ENCODE data around the gene TBC1D22A.

Gene TBC1D22A

GRCh38 chr22:47094861-47095330, 332.4 kb downstream of the TBC1D22A start:
- no peak overlapping the region for H3K4me3 ChIP-seq (ENCODE audit: low read depth, low read length)
- no peak for TF ChIP-seq CTCF (IDR thresholded peaks at IDR 0.05; ENCODE audit: low read depth, low read length)

GRCh38 chr22:47095395-47096122, 333.1 kb downstream of the TBC1D22A start:
- no peak for TF ChIP-seq CTCF (IDR thresholded peaks at IDR 0.05; ENCODE audit: low read depth, low read length)

DNA sequence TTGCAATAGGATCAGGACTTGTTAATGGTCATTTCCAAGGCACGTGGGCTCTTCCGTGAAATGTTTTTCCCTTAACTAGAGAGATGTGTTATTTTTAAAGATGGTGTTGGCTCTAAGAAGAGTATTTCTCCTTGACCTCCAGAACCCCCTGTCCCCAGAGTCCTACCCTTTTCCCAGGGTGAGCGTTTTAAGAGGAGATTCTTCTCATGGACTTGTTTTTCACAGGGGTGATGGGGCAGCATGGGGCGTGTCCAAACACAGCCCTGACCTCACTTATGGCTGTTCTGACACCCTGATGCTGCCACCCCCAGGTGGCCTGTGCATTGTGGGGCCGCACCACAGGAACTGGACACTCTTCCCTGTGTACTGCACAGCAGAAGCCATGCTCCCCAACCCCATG, 335.7 kb downstream of the TBC1D22A start:
- no peak overlapping the region for H3K4me3 ChIP-seq (ENCODE audit: low read depth, low read length)
- TF ChIP-seq CTCF (IDR thresholded peaks at IDR 0.05; ENCODE audit: low read depth, low read length) = no peak

More at GRCh38 chr22:47095395-47096122, 333.1 kb downstream of the TBC1D22A start:
- H3K4me3 ChIP-seq (ENCODE audit: low read depth, low read length) = no peak overlapping the region

GRCh38 chr22:47098554-47098953, 336.1 kb downstream of the TBC1D22A start:
- no peak for TF ChIP-seq CTCF (IDR thresholded peaks at IDR 0.05; ENCODE audit: low read depth, low read length)
- H3K4me3 ChIP-seq (ENCODE audit: low read depth, low read length) = no peak overlapping the region

GRCh38 chr22:47100019-47100418, 337.6 kb downstream of the TBC1D22A start:
- no peak for TF ChIP-seq CTCF (IDR thresholded peaks at IDR 0.05; ENCODE audit: low read depth, low read length)
- H3K4me3 ChIP-seq (ENCODE audit: low read depth, low read length) = no peak overlapping the region

DNA sequence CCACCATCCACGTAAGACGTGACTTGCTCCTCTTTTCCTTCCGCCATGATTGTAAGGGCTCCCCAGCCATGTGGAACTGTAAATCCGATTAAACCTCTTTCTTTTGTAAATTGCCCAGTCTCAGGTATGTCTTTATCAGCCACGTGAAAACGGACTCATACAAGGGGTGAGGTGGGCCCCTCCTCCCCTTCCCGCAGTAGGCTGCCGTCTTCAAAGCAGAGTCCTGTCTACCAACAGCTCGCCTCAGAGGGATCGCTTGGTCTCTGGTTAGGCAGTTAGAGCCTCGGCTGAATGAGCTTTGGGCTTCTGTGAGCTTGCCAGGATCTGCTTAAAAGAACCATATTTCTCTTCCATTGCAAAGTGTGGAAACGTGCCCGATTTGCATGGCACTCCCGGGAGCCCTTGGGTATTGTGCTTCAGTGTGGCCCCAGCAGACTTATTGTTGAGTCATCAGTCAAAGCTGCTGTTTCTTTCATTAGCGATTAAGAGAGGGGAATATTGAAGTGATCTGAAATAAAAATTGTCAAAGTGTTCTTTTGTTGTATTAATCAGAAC, 338.3 kb downstream of the TBC1D22A start:
- TF ChIP-seq CTCF (IDR thresholded peaks at IDR 0.05; ENCODE audit: low read depth, low read length) = no peak
- no peak overlapping the region for H3K4me3 ChIP-seq (ENCODE audit: low read depth, low read length)

DNA sequence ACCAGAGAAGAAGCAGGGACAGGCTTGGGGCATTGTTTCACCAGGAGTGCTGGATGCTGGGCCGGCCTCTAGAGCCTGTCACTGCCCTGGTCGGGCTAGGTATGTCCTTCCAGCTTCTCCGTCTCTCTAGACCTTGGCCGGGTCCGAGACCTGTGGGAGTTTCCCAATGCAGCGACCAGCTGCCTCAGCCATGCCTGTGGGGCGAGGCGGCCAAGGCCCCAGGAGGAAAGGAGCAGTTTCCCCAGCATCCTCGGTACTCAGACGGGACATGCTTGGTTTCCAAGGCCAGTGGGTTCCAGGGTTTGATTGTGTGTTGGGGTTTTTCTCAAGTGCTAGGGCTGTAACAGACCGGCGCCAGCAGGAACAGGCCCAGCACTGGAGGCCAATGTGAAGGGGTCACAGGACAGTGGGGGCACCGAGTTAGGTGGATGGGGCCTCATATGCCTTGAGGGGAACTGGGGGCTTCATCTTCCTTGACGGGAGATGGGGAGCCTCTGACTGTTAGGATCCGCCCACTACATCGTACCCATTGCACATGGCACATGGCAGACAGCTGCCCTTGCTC, 339.0 kb downstream of the TBC1D22A start:
- no peak overlapping the region for H3K4me3 ChIP-seq (ENCODE audit: low read depth, low read length)
- TF ChIP-seq CTCF (IDR thresholded peaks at IDR 0.05; ENCODE audit: low read depth, low read length) = no peak

Data from WI38 (cell line).